Activated T-cell treated with anti-CD3 and anti-CD28 coated beads, Interleukin-2, amount 50 U/mL, for 72 hours (primary cell): ENCODE measurements around the gene FOLR1. TPM values are rescaled to one million over a fixed set of nuclear protein-coding genes. Genes with fewer than 3 reads are reported as not detected.
"Not testable (repeated sequence)": the region's sequence is repeated elsewhere in the genome, so short reads cannot be mapped to it uniquely, and the experiment has no call there.

Experiments
- ATAC-seq, 2 donors: fragments of 150-1000 bp; cut with Tn5 transposase; replicated peaks in 1 of 2; 2 replicates each; pipeline ENCODE4 v1.10.0; 2021; ENCODE audit warnings: moderate library complexity in 2 of 2, mild to moderate bottlenecking in 1 of 2
- DNase-seq, 2 donors: peaks; one replicate each; pipeline ENCODE4 v3.0.0; 2021 to 2022; ENCODE audit warnings: mixed read lengths in 1 of 2
- H3K27ac Mint-ChIP-seq: one replicate; pipeline ENCODE4 v1.8.0; 2022; ENCODE audit warnings: mild to moderate bottlenecking, moderate library complexity, mixed read lengths
- H3K27me3 Mint-ChIP-seq: one replicate; pipeline ENCODE4 v1.8.0; 2022; ENCODE audit warnings: low read depth, mixed read lengths
- H3K36me3 Mint-ChIP-seq, 2 donors: one replicate each; pipeline ENCODE4 v1.8.0; 2022; ENCODE audit warnings: mixed read lengths in 2 of 2, mild to moderate bottlenecking in 1 of 2; ENCODE audit not compliant: insufficient read depth in 2 of 2
- H3K4me1 Mint-ChIP-seq: one replicate; pipeline ENCODE4 v1.8.0; 2022; ENCODE audit warnings: low read depth, mixed read lengths
- H3K4me3 Mint-ChIP-seq, 2 donors: one replicate each; pipeline ENCODE4 v1.8.0; 2022; ENCODE audit warnings: mild to moderate bottlenecking in 2 of 2, mixed read lengths in 2 of 2, moderate library complexity in 2 of 2
- H3K9me3 Mint-ChIP-seq, 2 donors: one replicate each; pipeline ENCODE4 v1.8.0; 2022; ENCODE audit warnings: mixed read lengths in 2 of 2
- total RNA-seq, 2 donors: library from RNA; stranded (reverse); gene quantifications; one replicate each; pipeline ENCODE4 v1.2.3, GENCODE V29; 2022

FOLR1 gene
- total RNA-seq, 2 donors from 2014 or later: not detected

DNA sequence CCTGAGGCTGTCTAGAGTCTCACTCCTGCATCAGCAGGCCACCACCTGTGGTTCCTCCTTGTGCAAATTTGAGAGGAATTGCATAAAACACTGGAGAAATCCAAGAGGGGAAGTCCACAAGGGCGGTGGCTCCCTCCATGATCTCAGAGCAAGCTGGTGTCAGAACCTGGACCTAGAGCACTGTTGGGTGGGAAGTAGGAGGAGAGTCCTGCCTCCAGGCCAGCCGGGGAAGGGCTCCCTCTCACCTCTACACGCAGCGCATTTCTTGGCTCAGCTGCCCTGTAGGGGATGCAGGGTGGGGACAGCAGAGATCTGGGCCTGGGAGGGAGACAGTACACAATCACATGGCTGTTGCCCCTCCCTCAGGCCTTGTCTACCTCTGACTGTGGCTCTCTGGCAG is 19.9 kb upstream of the FOLR1 start:
- H3K4me1 Mint-ChIP-seq, H3K27me3 Mint-ChIP-seq, H3K27ac Mint-ChIP-seq, H3K36me3 Mint-ChIP-seq, H3K9me3 Mint-ChIP-seq, DNase-seq, H3K4me3 Mint-ChIP-seq, ATAC-seq: not testable (repeated sequence)

DNA sequence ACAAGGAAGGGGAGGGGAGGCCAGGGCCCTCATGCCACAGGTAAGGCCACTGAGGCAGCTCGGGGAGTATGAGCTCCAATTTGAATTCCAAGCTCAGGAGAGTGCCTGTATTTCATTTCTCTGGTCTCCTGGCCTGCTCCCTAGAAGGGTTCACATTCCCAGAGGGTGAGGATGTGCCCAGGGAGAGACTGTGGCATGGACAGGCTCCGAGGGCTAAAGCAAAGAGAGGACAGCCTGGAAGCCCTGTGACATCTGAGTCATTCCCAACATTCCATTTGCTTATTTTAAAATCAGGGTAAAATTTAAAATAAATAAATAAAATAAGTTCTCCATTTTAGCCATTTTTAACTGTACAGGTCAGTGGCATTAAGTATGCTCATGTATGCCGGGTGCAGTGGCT is 18.6 kb upstream of the FOLR1 start:
- no peaks in the 10 kb centered on the region for H3K9me3 Mint-ChIP-seq
- no peaks in the 10 kb centered on the region for H3K36me3 Mint-ChIP-seq
- H3K27ac Mint-ChIP-seq: no peak overlapping the region
- no peak overlapping the region for H3K4me3 Mint-ChIP-seq
- DNase-seq (no peak), ATAC-seq (no peak)
- no peaks in the 10 kb centered on the region for H3K27me3 Mint-ChIP-seq
- H3K4me1 Mint-ChIP-seq: no peaks in the 10 kb centered on the region

DNA sequence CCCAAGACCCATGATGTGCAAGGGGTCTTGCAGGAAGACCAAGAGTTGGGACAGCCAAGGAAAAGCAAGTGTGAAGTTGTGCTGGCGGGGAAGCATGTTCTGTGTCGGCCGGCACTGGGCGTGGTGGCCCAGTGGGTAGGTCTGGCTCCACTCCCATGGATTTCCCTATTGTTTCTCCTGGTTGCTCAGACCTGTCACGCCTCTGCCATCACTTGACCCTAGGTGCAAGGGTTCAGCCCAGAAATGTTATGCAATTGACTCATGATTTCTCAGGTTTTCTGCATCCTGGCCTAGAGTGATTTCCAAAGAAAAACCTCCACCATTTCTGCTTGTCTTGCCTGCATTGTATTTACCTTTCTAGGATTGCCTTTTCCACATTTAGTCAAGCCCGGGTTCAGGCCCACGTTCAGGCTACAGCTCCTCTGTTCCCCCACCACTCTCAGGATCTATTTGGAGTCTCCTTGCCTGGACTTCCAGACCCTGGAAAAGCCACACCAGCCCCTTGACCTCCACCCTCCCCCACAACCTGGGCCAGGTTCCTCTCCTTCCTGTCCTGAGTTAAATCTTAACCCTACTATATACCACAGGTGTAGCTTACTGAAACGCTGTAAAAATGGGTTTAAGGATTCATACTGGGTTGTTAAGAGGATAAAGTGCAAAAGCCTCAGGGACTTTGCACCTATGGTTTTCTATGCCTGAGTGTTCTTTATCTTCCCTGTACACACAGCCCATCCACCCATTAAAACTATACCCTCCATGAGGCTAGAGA is 17.5 kb upstream of the FOLR1 start:
- no peaks in the 10 kb centered on the region for H3K27me3 Mint-ChIP-seq
- H3K36me3 Mint-ChIP-seq: no peaks in the 10 kb centered on the region
- DNase-seq (no peak), ATAC-seq (no peak)
- H3K4me3 Mint-ChIP-seq: no peak overlapping the region
- H3K9me3 Mint-ChIP-seq: no peaks in the 10 kb centered on the region
- H3K27ac Mint-ChIP-seq: no peak overlapping the region
- peaks cover 1% of the 10 kb centered on the region for H3K4me1 Mint-ChIP-seq

DNA sequence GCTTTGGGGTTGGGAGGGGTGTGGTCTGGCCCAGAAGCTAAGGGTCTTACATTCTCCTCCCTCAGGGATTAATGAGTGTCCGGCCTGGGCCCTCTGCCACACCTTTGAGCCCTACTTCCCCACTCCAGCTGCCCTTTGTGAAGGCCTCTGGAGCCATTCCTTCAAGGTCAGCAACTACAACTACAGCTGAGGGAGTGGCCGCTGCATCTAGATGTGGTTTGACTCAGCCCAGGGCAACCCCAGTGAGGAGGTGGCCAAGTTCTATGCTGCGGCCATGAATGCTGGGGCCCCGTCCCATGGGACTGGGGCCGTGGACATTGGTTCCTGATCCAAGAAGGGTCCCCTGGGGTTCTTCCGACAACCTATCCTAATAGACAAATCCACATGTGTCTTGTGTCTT is 14.3 kb upstream of the FOLR1 start:
- DNase-seq: no peak
- Mint-ChIP-seq H3K27ac (no peak overlapping the region), H3K4me1 (peaks cover 17% of the 10 kb centered on the region), H3K27me3 (peaks cover 10% of the 10 kb centered on the region), H3K4me3 (no peak overlapping the region), H3K9me3 (no peaks in the 10 kb centered on the region), H3K36me3 (no peaks in the 10 kb centered on the region)
- ATAC-seq: no peak

GRCh38 chr11:72179049-72179803 is 12.7 kb upstream of the FOLR1 start:
- H3K4me3 Mint-ChIP-seq: no peak overlapping the region
- no peaks in the 10 kb centered on the region for H3K9me3 Mint-ChIP-seq
- H3K27ac Mint-ChIP-seq: no peak overlapping the region
- H3K4me1 Mint-ChIP-seq: peaks cover 26% of the 10 kb centered on the region
- peaks cover 17% of the 10 kb centered on the region for H3K27me3 Mint-ChIP-seq
- no peak for DNase-seq
- no peak for ATAC-seq
- no peaks in the 10 kb centered on the region for H3K36me3 Mint-ChIP-seq

DNA sequence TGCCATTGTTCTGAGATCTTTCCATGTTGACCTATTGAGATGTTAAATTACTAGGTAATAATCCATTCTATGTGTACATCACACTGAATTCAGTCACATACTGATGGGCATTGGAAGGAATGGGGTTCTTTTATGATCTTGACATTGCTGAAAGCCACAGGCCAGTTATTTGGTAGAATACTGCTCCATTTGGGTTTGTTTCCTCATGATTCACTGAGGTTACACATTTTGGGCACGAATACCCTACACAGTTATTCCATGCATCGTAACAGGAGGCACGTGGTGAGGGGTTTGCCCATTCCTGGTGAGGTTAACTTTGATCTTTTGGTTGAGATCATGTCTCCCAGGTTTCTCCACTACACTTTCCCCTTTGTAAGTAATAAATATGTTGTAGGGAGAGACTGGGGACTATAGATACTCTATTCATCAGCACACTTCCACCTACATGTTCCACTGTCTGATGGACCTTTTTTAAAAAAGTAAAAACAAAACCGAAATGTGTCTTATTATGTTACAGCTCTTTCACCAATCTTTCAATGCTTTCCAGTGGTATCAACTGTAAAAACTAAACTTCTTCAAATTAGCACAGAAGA is 12.0 kb upstream of the FOLR1 start:
- Mint-ChIP-seq H3K27ac (no peak overlapping the region), H3K4me1 (peaks cover 26% of the 10 kb centered on the region), H3K9me3 (no peaks in the 10 kb centered on the region), H3K27me3 (peaks cover 17% of the 10 kb centered on the region), H3K4me3 (peak overlapping the region in 1 of 2 donors; percentile 39), H3K36me3 (no peaks in the 10 kb centered on the region)
- DNase-seq: peak in 1 of 2 donors; percentile 3
- peak; percentile 51 to 65 for ATAC-seq

- Mint-ChIP-seq H3K4me1 (peaks cover 26% of the 10 kb centered on the region), H3K27me3 (peaks cover 17% of the 10 kb centered on the region)
- not testable (repeated sequence) for H3K27ac Mint-ChIP-seq, H3K36me3 Mint-ChIP-seq, DNase-seq, H3K4me3 Mint-ChIP-seq, H3K9me3 Mint-ChIP-seq
- peak in 1 of 2 donors; percentile 18 for ATAC-seq
Observed at GRCh38 chr11:72180892-72181552, 10.9 kb upstream of the FOLR1 start.

- DNase-seq, H3K27ac Mint-ChIP-seq, H3K9me3 Mint-ChIP-seq, H3K4me3 Mint-ChIP-seq, H3K36me3 Mint-ChIP-seq: not testable (repeated sequence)
- H3K4me1 Mint-ChIP-seq: peaks cover 26% of the 10 kb centered on the region
- peaks cover 17% of the 10 kb centered on the region for H3K27me3 Mint-ChIP-seq
- ATAC-seq: peak in 1 of 2 donors; percentile 12
Observed at GRCh38 chr11:72181553-72181958, 10.4 kb upstream of the FOLR1 start.

GRCh38 chr11:72188267-72188666 is 3.7 kb upstream of the FOLR1 start:
- no peak for DNase-seq
- H3K27me3 Mint-ChIP-seq: peaks cover 4% of the 10 kb centered on the region
- H3K4me3 Mint-ChIP-seq: no peak overlapping the region
- no peak for ATAC-seq
- peaks cover 3% of the 10 kb centered on the region for H3K4me1 Mint-ChIP-seq
- H3K27ac Mint-ChIP-seq: no peak overlapping the region
- no peaks in the 10 kb centered on the region for H3K9me3 Mint-ChIP-seq
- no peaks in the 10 kb centered on the region for H3K36me3 Mint-ChIP-seq

GRCh38 chr11:72189455-72190250 is 2.3 kb upstream of the FOLR1 start:
- ATAC-seq (no peak), DNase-seq (no peak)
- Mint-ChIP-seq H3K4me3 (no peak overlapping the region), H3K4me1 (no peaks in the 10 kb centered on the region), H3K9me3 (no peaks in the 10 kb centered on the region), H3K36me3 (no peaks in the 10 kb centered on the region), H3K27me3 (no peaks in the 10 kb centered on the region), H3K27ac (no peak overlapping the region)

GRCh38 chr11:72190631-72191071 is 1.3 kb upstream of the FOLR1 start:
- Mint-ChIP-seq H3K36me3 (no peaks in the 10 kb centered on the region), H3K27me3 (no peaks in the 10 kb centered on the region), H3K4me3 (no peak overlapping the region), H3K4me1 (no peaks in the 10 kb centered on the region), H3K27ac (no peak overlapping the region), H3K9me3 (no peaks in the 10 kb centered on the region)
- DNase-seq (no peak), ATAC-seq (no peak)

GRCh38 chr11:72195518-72196270 is 3.8 kb downstream of the FOLR1 start:
- Mint-ChIP-seq H3K4me1 (no peaks in the 10 kb centered on the region), H3K9me3 (no peaks in the 10 kb centered on the region), H3K27ac (no peak overlapping the region), H3K27me3 (no peaks in the 10 kb centered on the region), H3K36me3 (no peaks in the 10 kb centered on the region), H3K4me3 (no peak overlapping the region)
- DNase-seq (no peak), ATAC-seq (no peak)
